Skeletal muscle satellite cell (primary cell): Measurements from ENCODE around the gene CSF1. TPM values are rescaled to one million over a fixed set of nuclear protein-coding genes. Genes with fewer than 3 reads are reported as not detected.
A peak's percentile ranks its signal among the peaks of the same experiment; 100 is the strongest.
"Not testable (repeated sequence)": the region's sequence is repeated elsewhere in the genome, so short reads cannot be mapped to it uniquely, and the experiment has no call there.

Experiments
- H3K27me3 ChIP-seq: 2 replicates; pipeline ENCODE4 v1.7.0; 2013; ENCODE audit warnings: low read length; ENCODE audit not compliant: control insufficient read depth, insufficient read depth
- H3K36me3 ChIP-seq: 2 replicates; pipeline ENCODE4 v1.7.0; 2013; ENCODE audit warnings: mild to moderate bottlenecking, control low read depth, low read length; ENCODE audit not compliant: insufficient read depth
- H3K4me1 ChIP-seq: 2 replicates; pipeline ENCODE4 v1.7.0; 2013; ENCODE audit warnings: low read length; ENCODE audit not compliant: control insufficient read depth, insufficient read depth
- H3K4me2 ChIP-seq: 2 replicates; pipeline ENCODE4 v1.7.0; 2013; ENCODE audit warnings: mild to moderate bottlenecking, low read length
- H3K4me3 ChIP-seq: 2 replicates; pipeline ENCODE4 v1.7.0; 2013; ENCODE audit warnings: low read length
- H3K9ac ChIP-seq: 2 replicates; pipeline ENCODE4 v1.7.0; 2013; ENCODE audit warnings: mild to moderate bottlenecking, low read depth, low read length, moderate library complexity
- H3K9me3 ChIP-seq: replicated peaks from 2 replicates; pipeline ENCODE4 v1.7.0; 2013; ENCODE audit warnings: mild to moderate bottlenecking, control low read depth, low read length
- total RNA-seq: library from RNA; depleted of rRNA; stranded (reverse); fragments of >200 nt; gene quantifications from 2 replicates; pipeline ENCODE4 v1.2.3, GENCODE V29; 2012; rRNA removed

CSF1 gene, protein sequence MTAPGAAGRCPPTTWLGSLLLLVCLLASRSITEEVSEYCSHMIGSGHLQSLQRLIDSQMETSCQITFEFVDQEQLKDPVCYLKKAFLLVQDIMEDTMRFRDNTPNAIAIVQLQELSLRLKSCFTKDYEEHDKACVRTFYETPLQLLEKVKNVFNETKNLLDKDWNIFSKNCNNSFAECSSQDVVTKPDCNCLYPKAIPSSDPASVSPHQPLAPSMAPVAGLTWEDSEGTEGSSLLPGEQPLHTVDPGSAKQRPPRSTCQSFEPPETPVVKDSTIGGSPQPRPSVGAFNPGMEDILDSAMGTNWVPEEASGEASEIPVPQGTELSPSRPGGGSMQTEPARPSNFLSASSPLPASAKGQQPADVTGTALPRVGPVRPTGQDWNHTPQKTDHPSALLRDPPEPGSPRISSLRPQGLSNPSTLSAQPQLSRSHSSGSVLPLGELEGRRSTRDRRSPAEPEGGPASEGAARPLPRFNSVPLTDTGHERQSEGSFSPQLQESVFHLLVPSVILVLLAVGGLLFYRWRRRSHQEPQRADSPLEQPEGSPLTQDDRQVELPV
- 23.6 and 35.0 TPM in 2 replicates for total RNA-seq

DNA sequence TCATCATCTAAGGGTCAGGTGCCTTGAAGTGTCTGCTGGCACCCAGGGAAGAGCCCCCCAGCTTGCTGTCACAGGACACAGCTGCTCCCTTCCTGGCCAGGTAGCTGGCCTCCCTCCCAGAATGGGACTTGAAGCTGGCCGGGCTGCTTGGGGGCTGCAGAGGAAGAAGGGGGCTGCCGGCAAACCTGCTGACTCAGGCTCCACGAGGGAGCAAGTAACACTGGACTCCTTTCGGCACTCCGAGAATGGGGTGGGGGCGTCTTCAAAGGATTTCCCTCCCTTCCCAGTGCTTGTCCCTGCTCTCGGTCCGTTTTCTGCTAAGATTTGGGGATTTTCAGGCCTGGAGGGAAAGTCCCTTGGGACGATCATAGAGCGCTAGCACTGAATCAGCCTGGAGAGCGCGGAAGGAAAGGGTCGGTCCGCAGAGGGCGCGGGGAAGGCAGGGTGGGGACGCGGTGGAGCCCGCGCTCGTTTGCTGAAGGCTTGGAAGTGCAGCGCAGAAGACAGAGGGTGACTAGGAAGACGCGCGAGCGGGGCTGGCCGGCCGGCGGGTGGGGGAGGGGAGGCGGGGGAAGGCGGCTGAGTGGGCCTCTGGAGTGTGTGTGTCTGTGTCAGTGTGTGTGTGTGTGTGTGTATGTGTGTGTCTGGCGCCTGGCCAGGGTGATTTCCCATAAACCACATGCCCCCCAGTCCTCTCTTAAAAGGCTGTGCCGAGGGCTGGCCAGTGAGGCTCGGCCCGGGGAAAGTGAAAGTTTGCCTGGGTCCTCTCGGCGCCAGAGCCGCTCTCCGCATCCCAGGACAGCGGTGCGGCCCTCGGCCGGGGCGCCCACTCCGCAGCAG is at the start of gene CSF1:
Gene CSF1, plus strand, starts transcription at position 727 of the 840 bp plus-strand sequence. CDS start 175 bp downstream, outside the sequence.
- peak within 1 kb of the TSS; percentile 91 for H3K4me2 ChIP-seq
- peaks cover 39% of the 10 kb centered on the region for H3K4me1 ChIP-seq
- peak within 1 kb of the TSS; percentile 84 for H3K4me3 ChIP-seq
- no peaks in the 10 kb centered on the region for H3K27me3 ChIP-seq
- peak within 1 kb of the TSS; percentile 88 for H3K9ac ChIP-seq
- H3K9me3 ChIP-seq: no peaks in the 10 kb centered on the region
- H3K36me3 ChIP-seq: peaks cover 11% of the 10 kb centered on the region

DNA sequence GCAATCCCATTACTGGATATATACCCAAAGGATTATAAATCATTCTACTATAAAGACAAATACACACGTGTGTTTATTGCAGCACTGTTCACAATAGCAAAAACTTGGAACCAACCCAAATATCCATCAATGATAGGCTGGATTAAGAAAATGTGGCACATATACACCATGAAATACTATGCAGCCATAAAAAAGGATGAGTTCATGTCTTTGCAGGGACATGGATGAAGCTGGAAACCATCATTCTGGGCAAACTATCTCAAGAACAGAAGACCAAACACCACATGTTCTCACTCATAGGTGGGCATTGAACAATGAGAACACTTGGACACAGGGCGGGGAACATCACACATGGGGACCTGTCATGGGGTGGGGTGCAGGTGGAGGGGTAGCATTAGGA is 49.0 kb upstream of the CSF1 start:
- not testable (repeated sequence) for H3K4me1 ChIP-seq, H3K27me3 ChIP-seq, H3K9ac ChIP-seq, H3K36me3 ChIP-seq, H3K4me2 ChIP-seq, H3K4me3 ChIP-seq, H3K9me3 ChIP-seq

DNA sequence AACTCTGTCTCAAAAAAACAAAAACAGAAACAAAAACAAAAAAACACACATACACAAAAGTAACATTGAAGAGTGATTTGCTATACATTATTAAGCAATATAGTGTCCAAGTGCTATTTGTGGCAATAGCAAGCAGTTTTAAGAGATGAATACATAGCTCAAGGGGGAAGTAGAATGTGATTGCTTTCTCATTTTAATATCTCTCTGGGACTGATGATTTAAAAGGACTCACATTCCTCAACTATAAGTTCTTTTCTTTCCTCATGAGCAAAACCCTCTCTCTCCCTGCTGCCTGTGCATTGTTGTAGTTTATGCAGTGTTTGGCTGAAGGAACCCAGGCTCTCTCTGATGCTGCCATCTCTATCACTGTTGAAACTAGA is 47.0 kb upstream of the CSF1 start:
- Histone ChIP-seq H3K36me3 (no peaks in the 10 kb centered on the region), H3K4me3 (no peak overlapping the region), H3K9me3 (no peaks in the 10 kb centered on the region), H3K4me2 (peak overlapping the region; percentile 1), H3K4me1 (peaks cover 7% of the 10 kb centered on the region), H3K27me3 (no peaks in the 10 kb centered on the region), H3K9ac (no peak overlapping the region)

DNA sequence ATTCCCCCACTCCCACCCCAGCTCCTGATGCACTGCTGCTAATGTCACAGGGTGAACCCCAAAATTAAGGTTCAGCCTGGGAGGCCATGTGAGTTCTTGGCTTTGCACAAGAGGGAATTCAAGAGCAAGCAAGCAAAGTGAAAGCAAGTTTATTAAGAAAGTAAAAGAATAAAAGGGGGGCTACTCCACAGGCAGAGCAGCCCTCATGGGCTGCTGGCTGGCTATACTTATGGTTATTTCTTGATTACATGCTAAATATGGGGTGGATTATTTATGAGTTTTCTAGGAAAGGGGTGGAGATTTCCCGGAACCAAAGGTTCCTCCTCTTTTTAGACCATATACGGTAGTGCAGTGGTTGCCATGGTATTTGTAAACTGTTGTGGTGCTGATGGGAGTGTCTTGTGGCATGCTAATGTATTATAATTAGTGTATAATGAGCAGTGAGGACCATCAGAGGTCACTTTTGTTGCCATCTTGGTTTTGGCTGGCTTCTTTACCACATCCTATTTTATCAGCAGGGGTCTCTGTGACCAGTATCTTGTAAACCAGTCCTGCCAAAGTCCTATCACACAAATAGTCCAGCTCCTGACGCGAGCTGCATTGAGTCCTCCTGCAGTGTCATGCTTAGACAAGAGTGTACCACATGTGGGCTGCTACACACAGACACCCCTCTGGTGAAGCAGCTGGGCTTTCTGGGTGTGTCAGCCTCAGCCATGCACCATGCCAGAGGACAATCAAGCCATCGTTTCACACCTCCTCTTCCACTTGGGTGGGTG is 46.4 kb upstream of the CSF1 start:
- no peaks in the 10 kb centered on the region for H3K9me3 ChIP-seq
- H3K9ac ChIP-seq: no peak overlapping the region
- peak overlapping the region; percentile 1 for H3K4me2 ChIP-seq
- no peak overlapping the region for H3K4me3 ChIP-seq
- H3K27me3 ChIP-seq: no peaks in the 10 kb centered on the region
- H3K4me1 ChIP-seq: peaks cover 7% of the 10 kb centered on the region
- no peaks in the 10 kb centered on the region for H3K36me3 ChIP-seq

DNA sequence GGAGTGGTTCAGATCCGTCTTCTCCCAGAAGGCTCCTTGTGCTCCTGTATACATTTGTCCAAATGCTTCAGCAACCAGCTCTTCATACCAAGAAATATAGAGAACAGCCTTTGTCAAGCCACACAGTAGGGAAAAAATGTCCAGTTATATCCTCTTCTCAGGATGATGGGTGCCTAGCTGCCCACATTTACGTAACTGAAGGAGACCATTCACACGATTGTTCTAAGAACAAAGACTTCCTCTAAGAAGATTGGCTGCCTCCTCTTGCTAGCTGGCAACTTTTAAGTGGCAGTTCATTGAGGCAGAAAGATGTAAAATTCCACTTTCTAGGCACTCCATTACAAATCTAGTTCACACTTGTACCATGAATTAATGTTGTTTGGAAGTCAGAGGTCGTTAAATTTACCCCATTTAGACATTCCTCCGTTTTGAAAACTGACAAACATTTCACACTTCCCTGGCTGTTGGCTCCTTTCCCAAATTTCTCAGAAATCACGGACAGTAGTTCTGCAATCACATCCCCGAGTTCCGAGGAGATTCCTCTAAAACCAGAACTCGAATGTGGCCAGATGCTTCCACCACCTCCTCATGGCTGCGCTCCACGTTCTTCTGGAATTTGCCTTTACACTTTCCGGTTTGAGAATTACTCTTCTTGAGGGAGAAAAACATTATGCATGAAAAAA is 45.6 kb upstream of the CSF1 start:
- H3K27me3 ChIP-seq: no peaks in the 10 kb centered on the region
- no peak overlapping the region for H3K4me3 ChIP-seq
- H3K36me3 ChIP-seq: no peaks in the 10 kb centered on the region
- H3K4me2 ChIP-seq: no peak overlapping the region
- H3K4me1 ChIP-seq: peaks cover 7% of the 10 kb centered on the region
- H3K9ac ChIP-seq: no peak overlapping the region
- no peaks in the 10 kb centered on the region for H3K9me3 ChIP-seq

DNA sequence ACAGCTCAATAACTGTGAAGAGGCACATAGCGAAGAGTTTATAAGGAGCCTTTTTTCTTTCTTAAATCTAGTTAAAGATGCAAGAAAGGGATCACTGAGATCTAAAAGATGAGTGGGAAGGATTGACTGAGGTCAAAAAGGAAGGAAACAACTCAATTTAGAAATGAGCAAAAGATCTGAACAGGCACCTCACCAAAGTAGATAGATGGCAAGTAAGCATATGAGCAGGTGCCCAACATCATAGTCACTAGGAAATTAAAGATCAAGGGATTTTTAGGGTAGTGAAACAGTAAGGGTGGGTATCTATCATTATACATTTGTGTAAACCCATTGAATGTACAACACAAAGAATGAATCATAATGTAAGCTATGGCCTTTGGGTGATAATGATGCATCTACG is 44.6 kb upstream of the CSF1 start:
- Histone ChIP-seq H3K4me2 (no peak overlapping the region), H3K9me3 (no peaks in the 10 kb centered on the region), H3K27me3 (no peaks in the 10 kb centered on the region), H3K4me3 (no peak overlapping the region), H3K4me1 (peaks cover 7% of the 10 kb centered on the region), H3K36me3 (no peaks in the 10 kb centered on the region), H3K9ac (no peak overlapping the region)

DNA sequence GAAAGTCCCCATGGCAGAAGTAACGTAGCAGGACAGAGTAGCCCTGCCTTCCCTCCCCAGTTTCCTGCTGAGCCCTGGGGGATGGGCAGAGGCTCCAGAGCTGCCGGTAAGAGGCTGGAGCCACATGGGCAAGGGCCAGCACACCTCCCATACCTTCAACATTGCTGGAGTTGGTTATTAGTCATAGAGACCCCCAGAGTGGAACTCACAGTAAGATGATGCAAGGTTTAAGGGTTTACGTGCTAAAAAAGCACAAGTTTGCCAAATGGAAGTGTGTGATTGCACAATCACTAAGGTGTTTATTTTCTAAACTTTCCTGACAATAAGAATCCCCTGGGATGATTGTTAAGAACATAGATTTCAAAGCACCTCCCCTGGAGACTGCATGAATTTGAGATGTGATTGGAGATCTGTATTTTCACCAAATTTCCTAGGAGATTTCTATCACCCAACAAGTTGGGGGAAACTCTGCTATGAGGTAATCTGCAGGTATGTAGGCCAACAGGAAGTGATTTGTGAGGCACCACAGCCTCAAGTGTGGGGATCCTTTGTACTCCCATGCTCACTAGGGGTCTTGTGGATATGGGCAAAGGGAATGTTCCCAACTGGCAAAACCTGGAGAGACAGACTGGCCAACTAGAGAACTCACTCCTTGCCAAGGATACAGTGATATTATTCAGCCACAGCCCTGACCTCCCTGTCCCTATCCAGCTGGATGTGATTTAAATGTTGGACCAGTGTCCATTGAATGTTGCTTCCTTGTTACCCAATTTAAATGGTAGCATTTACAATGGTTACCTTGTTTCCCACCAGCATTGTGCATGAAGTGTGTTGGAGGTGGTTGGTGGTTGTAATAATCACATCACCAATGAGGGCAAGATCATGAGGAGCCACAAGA is 37.1 kb upstream of the CSF1 start:
- Histone ChIP-seq H3K27me3 (no peaks in the 10 kb centered on the region), H3K4me2 (no peak overlapping the region), H3K4me1 (peaks cover 46% of the 10 kb centered on the region), H3K4me3 (no peak overlapping the region), H3K36me3 (no peaks in the 10 kb centered on the region), H3K9me3 (no peaks in the 10 kb centered on the region), H3K9ac (no peak overlapping the region)

DNA sequence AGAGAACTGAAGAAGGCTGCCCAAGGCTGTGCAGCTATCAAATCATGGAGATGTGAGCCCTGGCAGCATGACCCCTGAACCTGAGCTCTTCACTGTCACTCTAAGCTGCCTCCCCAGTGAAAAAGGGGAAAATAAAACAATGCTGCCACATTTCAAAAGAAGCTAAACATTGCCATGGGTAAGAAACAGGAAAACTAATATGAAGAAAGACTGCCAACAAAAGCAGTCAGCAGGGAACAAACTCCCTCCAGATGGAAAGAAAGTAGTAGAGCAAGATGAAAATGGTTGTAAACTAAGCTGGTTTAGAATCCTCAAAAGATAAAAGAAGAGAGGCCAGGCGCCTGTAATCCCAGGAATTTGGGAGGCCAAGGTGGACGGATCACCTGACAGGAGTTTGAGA is 36.2 kb upstream of the CSF1 start:
- no peaks in the 10 kb centered on the region for H3K27me3 ChIP-seq
- peaks cover 46% of the 10 kb centered on the region for H3K4me1 ChIP-seq
- H3K4me3 ChIP-seq: no peak overlapping the region
- H3K9ac ChIP-seq: no peak overlapping the region
- no peaks in the 10 kb centered on the region for H3K9me3 ChIP-seq
- no peaks in the 10 kb centered on the region for H3K36me3 ChIP-seq
- H3K4me2 ChIP-seq: no peak overlapping the region

DNA sequence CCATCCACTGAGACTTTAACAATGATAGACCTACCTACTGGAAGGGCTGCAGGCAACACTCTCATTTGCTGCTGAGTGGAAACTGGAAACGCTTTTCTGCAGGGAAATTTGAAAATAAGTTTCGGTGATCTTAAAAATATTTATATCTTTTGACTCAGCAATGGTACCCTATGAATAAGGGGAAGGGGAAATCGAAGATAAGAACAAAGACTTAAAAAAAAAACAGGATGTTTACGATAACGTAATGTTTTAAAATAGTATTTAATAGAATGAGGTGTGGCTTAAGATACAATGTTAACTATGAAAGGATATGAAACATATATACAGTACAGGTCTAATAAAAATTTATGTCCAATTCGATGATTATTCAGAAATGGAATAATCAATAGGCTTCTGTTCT is 34.8 kb upstream of the CSF1 start:
- H3K4me1 ChIP-seq: peaks cover 50% of the 10 kb centered on the region
- H3K36me3 ChIP-seq: no peaks in the 10 kb centered on the region
- no peak overlapping the region for H3K4me2 ChIP-seq
- H3K9ac ChIP-seq: no peak overlapping the region
- no peaks in the 10 kb centered on the region for H3K27me3 ChIP-seq
- H3K9me3 ChIP-seq: no peaks in the 10 kb centered on the region
- no peak overlapping the region for H3K4me3 ChIP-seq

DNA sequence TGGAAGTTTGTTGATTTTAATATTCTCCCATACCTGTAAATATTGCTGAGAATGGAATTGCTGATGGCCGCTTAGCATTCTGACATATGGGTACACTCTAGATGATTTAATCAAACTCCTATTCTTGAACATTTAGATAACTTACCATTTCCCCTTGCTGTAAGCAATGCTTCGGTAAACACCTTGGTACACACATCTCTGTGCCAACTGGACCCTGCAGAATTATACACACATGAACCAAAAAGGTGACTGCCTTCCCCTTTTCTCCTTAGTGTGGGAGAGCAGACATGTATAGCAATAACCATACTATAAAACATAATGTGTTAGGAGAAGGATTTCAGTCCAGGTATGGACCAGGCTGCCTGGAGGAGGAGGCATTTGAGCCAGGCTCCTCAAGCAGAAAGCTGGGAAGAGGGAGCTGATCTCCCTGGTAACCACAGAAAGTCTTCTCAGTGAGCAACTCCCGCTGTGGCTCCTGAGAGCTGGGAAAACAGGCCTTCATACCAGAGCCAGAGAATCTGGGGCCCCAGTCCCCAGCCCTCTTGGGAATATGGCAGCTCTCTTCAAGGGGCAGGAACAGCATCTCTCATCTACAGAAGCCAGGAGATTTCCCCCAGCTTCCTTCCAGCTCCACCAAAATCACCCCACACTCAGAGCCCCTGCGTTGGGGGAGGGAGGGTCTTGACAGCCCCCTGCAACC is 33.9 kb upstream of the CSF1 start:
- no peaks in the 10 kb centered on the region for H3K9me3 ChIP-seq
- H3K4me2 ChIP-seq: peak overlapping the region; percentile 53
- peaks cover 51% of the 10 kb centered on the region for H3K4me1 ChIP-seq
- H3K27me3 ChIP-seq: no peaks in the 10 kb centered on the region
- peak overlapping the region; percentile 74 for H3K9ac ChIP-seq
- H3K36me3 ChIP-seq: no peaks in the 10 kb centered on the region
- H3K4me3 ChIP-seq: peak overlapping the region; percentile 8
